ENCODE data around the gene ZNF789.

ZNF789 gene

GRCh38 chr7:99460651-99461050, 12.0 kb upstream of the ZNF789 start:
- Histone ChIP-seq H3K36me3 (ENCODE audit: insufficient read depth, low read length) (peaks cover 38% of the 10 kb centered on the region), H3K9me3 (ENCODE audit: insufficient read depth, low read depth, low read length) (no peaks in the 10 kb centered on the region), H2AFZ (ENCODE audit: low read length) (no peak overlapping the region), H3K4me2 (ENCODE audit: low read depth, low read length, poor library complexity, severe bottlenecking) (peak overlapping the region; percentile 35), H3K9ac (ENCODE audit: low read depth, low read length, poor library complexity, severe bottlenecking) (no peak overlapping the region), H3K4me3 (ENCODE audit: low read length, poor library complexity, severe bottlenecking) (no peak overlapping the region), H3K27me3 (ENCODE audit: insufficient read depth, low read length, poor library complexity, severe bottlenecking) (no peaks in the 10 kb centered on the region), H3K9me2 (replicated peaks; ENCODE audit: low read depth, low read length) (no peaks in the 10 kb centered on the region), H3K4me1 (ENCODE audit: insufficient read depth, low read length, poor library complexity, severe bottlenecking) (peaks cover 17% of the 10 kb centered on the region), H3K79me2 (ENCODE audit: insufficient read depth, low read length) (peaks cover 81% of the 10 kb centered on the region), H3F3A (ENCODE audit: low read depth) (no peaks in the 10 kb centered on the region), H4K20me1 (ENCODE audit: insufficient read depth, low read length, poor library complexity, severe bottlenecking) (peaks cover 60% of the 10 kb centered on the region)
- TF ChIP-seq CTCF (conservative IDR thresholded peaks at IDR 0.05; ENCODE audit: low read length) (no peak), EZH2phosphoT487 (IDR thresholded peaks at IDR 0.05; ENCODE audit: borderline replicate concordance) (no peak)

- H3K9me3 ChIP-seq (ENCODE audit: insufficient read depth, low read depth, low read length), result no peaks in the 10 kb centered on the region
- no peaks in the 10 kb centered on the region for H3K9me2 ChIP-seq (replicated peaks; ENCODE audit: low read depth, low read length)
- H4K20me1 ChIP-seq (ENCODE audit: insufficient read depth, low read length, poor library complexity, severe bottlenecking), result peaks cover 60% of the 10 kb centered on the region
- H3K79me2 ChIP-seq (ENCODE audit: insufficient read depth, low read length), result peaks cover 85% of the 10 kb centered on the region
- peak overlapping the region; percentile 35 for H3K4me2 ChIP-seq (ENCODE audit: low read depth, low read length, poor library complexity, severe bottlenecking)
- TF ChIP-seq EZH2phosphoT487 (IDR thresholded peaks at IDR 0.05; ENCODE audit: borderline replicate concordance) (no peak), CTCF (conservative IDR thresholded peaks at IDR 0.05; ENCODE audit: low read length) (peak; percentile 20; the same call in 1 of the 2 replicates)
- H3K36me3 ChIP-seq (ENCODE audit: insufficient read depth, low read length), result peaks cover 33% of the 10 kb centered on the region
- H2AFZ ChIP-seq (ENCODE audit: low read length), result no peak overlapping the region
- H3F3A ChIP-seq (ENCODE audit: low read depth), result no peaks in the 10 kb centered on the region
- H3K9ac ChIP-seq (ENCODE audit: low read depth, low read length, poor library complexity, severe bottlenecking), result no peak overlapping the region
- peaks cover 18% of the 10 kb centered on the region for H3K4me1 ChIP-seq (ENCODE audit: insufficient read depth, low read length, poor library complexity, severe bottlenecking)
- H3K4me3 ChIP-seq (ENCODE audit: low read length, poor library complexity, severe bottlenecking), result no peak overlapping the region
- no peaks in the 10 kb centered on the region for H3K27me3 ChIP-seq (ENCODE audit: insufficient read depth, low read length, poor library complexity, severe bottlenecking)
Measured at GRCh38 chr7:99461221-99461620, 11.5 kb upstream of the ZNF789 start.

- H3K4me1 ChIP-seq (ENCODE audit: insufficient read depth, low read length, poor library complexity, severe bottlenecking), result peaks cover 20% of the 10 kb centered on the region
- H4K20me1 ChIP-seq (ENCODE audit: insufficient read depth, low read length, poor library complexity, severe bottlenecking), result peaks cover 29% of the 10 kb centered on the region
- no peak for TF ChIP-seq EZH2phosphoT487 (IDR thresholded peaks at IDR 0.05; ENCODE audit: borderline replicate concordance)
- TF ChIP-seq CTCF (conservative IDR thresholded peaks at IDR 0.05; ENCODE audit: low read length), result no peak
- no peaks in the 10 kb centered on the region for H3K9me2 ChIP-seq (replicated peaks; ENCODE audit: low read depth, low read length)
- H2AFZ ChIP-seq (ENCODE audit: low read length), result 0 out of 2 replicates have a peak overlapping the region, but pooled peaks have one; percentile 99
- peak overlapping the region; percentile 86 for H3K9ac ChIP-seq (ENCODE audit: low read depth, low read length, poor library complexity, severe bottlenecking)
- peak overlapping the region; percentile 83 for H3K4me3 ChIP-seq (ENCODE audit: low read length, poor library complexity, severe bottlenecking)
- H3F3A ChIP-seq (ENCODE audit: low read depth), result no peaks in the 10 kb centered on the region
- H3K36me3 ChIP-seq (ENCODE audit: insufficient read depth, low read length), result no peaks in the 10 kb centered on the region
- H3K79me2 ChIP-seq (ENCODE audit: insufficient read depth, low read length), result peaks cover 54% of the 10 kb centered on the region
- peak overlapping the region; percentile 97 for H3K4me2 ChIP-seq (ENCODE audit: low read depth, low read length, poor library complexity, severe bottlenecking)
- no peaks in the 10 kb centered on the region for H3K27me3 ChIP-seq (ENCODE audit: insufficient read depth, low read length, poor library complexity, severe bottlenecking)
- H3K9me3 ChIP-seq (ENCODE audit: insufficient read depth, low read depth, low read length), result no peaks in the 10 kb centered on the region
Measured at GRCh38 chr7:99465421-99465768, 7.3 kb upstream of the ZNF789 start.

Measured in Loucy (cell line).